ENCODE data around the gene HEATR1. TPM values are rescaled to one million over a fixed set of nuclear protein-coding genes. Genes with fewer than 3 reads are reported as not detected.

HEATR1 gene
- total RNA-seq, 2 donors from 2014 or later = 51.8 to 65.4 TPM

DNA sequence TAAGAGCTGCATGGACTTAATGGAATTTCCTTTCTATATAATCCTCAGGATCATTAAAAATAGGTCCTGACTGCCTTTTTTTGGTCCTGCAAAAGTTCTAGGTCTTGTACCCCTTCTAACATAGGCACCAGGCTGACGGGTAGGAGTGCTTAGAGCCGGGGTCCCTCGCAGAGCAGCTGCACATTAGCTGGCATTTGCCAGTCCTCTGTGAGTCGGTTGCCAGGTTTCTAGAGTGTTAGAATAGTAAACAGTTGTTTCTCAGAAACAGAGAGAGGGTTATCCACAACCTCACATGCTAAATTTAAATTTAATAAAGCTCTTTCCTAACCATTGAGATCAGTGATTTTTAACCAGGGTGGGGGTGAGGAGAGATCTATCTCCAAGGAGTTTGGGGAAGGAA lies 35.4 kb upstream of the HEATR1 start:
- no peaks in the 10 kb centered on the region for H3K9me3 ChIP-seq (ENCODE audit: control insufficient read depth, low read length)
- Mint-ChIP-seq H3K27ac (no peak overlapping the region), H3K4me1 (no peaks in the 10 kb centered on the region), H3K4me3 (no peak overlapping the region), H3K9me3 (no peaks in the 10 kb centered on the region), H3K36me3 (ENCODE audit: low read depth) (no peaks in the 10 kb centered on the region), H3K27me3 (ENCODE audit: insufficient read depth) (peaks cover 2% of the 10 kb centered on the region)
- no peaks in the 10 kb centered on the region for H3K36me3 ChIP-seq (ENCODE audit: control insufficient read depth, insufficient read depth, low read length)
- TF ChIP-seq, protein P1, sequence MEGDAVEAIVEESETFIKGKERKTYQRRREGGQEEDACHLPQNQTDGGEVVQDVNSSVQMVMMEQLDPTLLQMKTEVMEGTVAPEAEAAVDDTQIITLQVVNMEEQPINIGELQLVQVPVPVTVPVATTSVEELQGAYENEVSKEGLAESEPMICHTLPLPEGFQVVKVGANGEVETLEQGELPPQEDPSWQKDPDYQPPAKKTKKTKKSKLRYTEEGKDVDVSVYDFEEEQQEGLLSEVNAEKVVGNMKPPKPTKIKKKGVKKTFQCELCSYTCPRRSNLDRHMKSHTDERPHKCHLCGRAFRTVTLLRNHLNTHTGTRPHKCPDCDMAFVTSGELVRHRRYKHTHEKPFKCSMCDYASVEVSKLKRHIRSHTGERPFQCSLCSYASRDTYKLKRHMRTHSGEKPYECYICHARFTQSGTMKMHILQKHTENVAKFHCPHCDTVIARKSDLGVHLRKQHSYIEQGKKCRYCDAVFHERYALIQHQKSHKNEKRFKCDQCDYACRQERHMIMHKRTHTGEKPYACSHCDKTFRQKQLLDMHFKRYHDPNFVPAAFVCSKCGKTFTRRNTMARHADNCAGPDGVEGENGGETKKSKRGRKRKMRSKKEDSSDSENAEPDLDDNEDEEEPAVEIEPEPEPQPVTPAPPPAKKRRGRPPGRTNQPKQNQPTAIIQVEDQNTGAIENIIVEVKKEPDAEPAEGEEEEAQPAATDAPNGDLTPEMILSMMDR (conservative IDR thresholded peaks at IDR 0.05) = no peak
- H3K27me3 ChIP-seq (ENCODE audit: control insufficient read depth, insufficient read depth, low read length, poor library complexity, severe bottlenecking) = no peaks in the 10 kb centered on the region
- H3K27ac ChIP-seq (ENCODE audit: low read depth, low read length) = no peak overlapping the region
- no peak for DNase-seq
- H3K9ac ChIP-seq (ENCODE audit: extremely low read depth, low read length, poor library complexity, severe bottlenecking) = no peak overlapping the region
- no peaks in the 10 kb centered on the region for H3K4me1 ChIP-seq (ENCODE audit: control insufficient read depth, insufficient read depth, low read length)
- no peak overlapping the region for H3K4me3 ChIP-seq (ENCODE audit: low read length)
- WGBS, 2 experiments (ENCODE audit: insufficient coverage in 1 of 2, insufficient read length in 1 of 2) = 90 to 91% methylated on average over 4 of the region's 4 CpGs

GRCh38 chr1:236638945-236639344 lies 34.6 kb upstream of the HEATR1 start:
- TF ChIP-seq, protein P1 (conservative IDR thresholded peaks at IDR 0.05) = no peak
- H3K9me3 Mint-ChIP-seq = no peaks in the 10 kb centered on the region

GRCh38 chr1:236636017-236636416 lies 31.7 kb upstream of the HEATR1 start:
- no peaks in the 10 kb centered on the region for H3K36me3 Mint-ChIP-seq (ENCODE audit: low read depth)
- H3K27me3 Mint-ChIP-seq (ENCODE audit: insufficient read depth) = peaks cover 4% of the 10 kb centered on the region
- peaks cover 6% of the 10 kb centered on the region for H3K4me1 Mint-ChIP-seq
- H3K4me1 ChIP-seq (ENCODE audit: control insufficient read depth, insufficient read depth, low read length) = no peaks in the 10 kb centered on the region
- no peaks in the 10 kb centered on the region for H3K27me3 ChIP-seq (ENCODE audit: control insufficient read depth, insufficient read depth, low read length, poor library complexity, severe bottlenecking)
- H3K9me3 ChIP-seq (ENCODE audit: control insufficient read depth, low read length) = no peaks in the 10 kb centered on the region
- H3K27ac ChIP-seq (ENCODE audit: low read depth, low read length) = no peak overlapping the region
- TF ChIP-seq, protein P1 (conservative IDR thresholded peaks at IDR 0.05) = no peak
- no peaks in the 10 kb centered on the region for H3K36me3 ChIP-seq (ENCODE audit: control insufficient read depth, insufficient read depth, low read length)
- H3K27ac Mint-ChIP-seq = no peak overlapping the region
- no peak for DNase-seq
- no peaks in the 10 kb centered on the region for H3K9me3 Mint-ChIP-seq
- H3K4me3 ChIP-seq (ENCODE audit: low read length) = no peak overlapping the region
- H3K9ac ChIP-seq (ENCODE audit: extremely low read depth, low read length, poor library complexity, severe bottlenecking) = no peak overlapping the region
- WGBS, 2 experiments (ENCODE audit: insufficient coverage in 1 of 2, insufficient read length in 1 of 2) = 92 to 98% methylated on average over 6 to 7 of the region's 7 CpGs
- no peak overlapping the region for H3K4me3 Mint-ChIP-seq

More at GRCh38 chr1:236638945-236639344, 34.6 kb upstream of the HEATR1 start:
- no peak for DNase-seq
- Mint-ChIP-seq H3K4me3 (no peak overlapping the region), H3K4me1 (no peaks in the 10 kb centered on the region), H3K27me3 (ENCODE audit: insufficient read depth) (peaks cover 2% of the 10 kb centered on the region), H3K27ac (no peak overlapping the region), H3K36me3 (ENCODE audit: low read depth) (no peaks in the 10 kb centered on the region)
- 92 to 94% methylated on average over 13 of the region's 13 CpGs for WGBS, 2 experiments (ENCODE audit: insufficient coverage in 1 of 2, insufficient read length in 1 of 2)
- Histone ChIP-seq H3K27ac (ENCODE audit: low read depth, low read length) (no peak overlapping the region), H3K27me3 (ENCODE audit: control insufficient read depth, insufficient read depth, low read length, poor library complexity, severe bottlenecking) (no peaks in the 10 kb centered on the region), H3K9me3 (ENCODE audit: control insufficient read depth, low read length) (no peaks in the 10 kb centered on the region), H3K4me1 (ENCODE audit: control insufficient read depth, insufficient read depth, low read length) (no peaks in the 10 kb centered on the region), H3K4me3 (ENCODE audit: low read length) (no peak overlapping the region), H3K36me3 (ENCODE audit: control insufficient read depth, insufficient read depth, low read length) (no peaks in the 10 kb centered on the region), H3K9ac (ENCODE audit: extremely low read depth, low read length, poor library complexity, severe bottlenecking) (no peak overlapping the region)
